GM18951 (cell line): ENCODE measurements around the gene CHST12.
"Not testable (repeated sequence)": the region's sequence is repeated elsewhere in the genome, so short reads cannot be mapped to it uniquely, and the experiment has no call there.

Source experiments
- POLR2A ChIP-seq: IDR thresholded peaks from 4 replicates; pipeline ENCODE4 v1.6.1; 2011; ENCODE audit warnings: mild to moderate bottlenecking; ENCODE audit not compliant: insufficient read length, insufficient read depth; ENCODE audit errors: extremely low read depth
- in situ Hi-C: fragments of 300-500 bp; cut with MboI; formaldehyde crosslinking; loops from one replicate; pipeline ENCODE4 v1.12.0; 2022; ENCODE audit warnings: low sequenced_read_pairs, mixed read lengths, inconsistent platforms; ENCODE audit not compliant: unreplicated experiment

Gene CHST12

GRCh38 chr7:2403718-2404648, 572 bp downstream of the CHST12 start:
- in situ Hi-C loops: no loop called here
- TF ChIP-seq POLR2A: no peak

GRCh38 chr7:2404714-2405119, 1.3 kb downstream of the CHST12 start:
- no peak for TF ChIP-seq POLR2A
- in situ Hi-C loops: no loop called here

DNA sequence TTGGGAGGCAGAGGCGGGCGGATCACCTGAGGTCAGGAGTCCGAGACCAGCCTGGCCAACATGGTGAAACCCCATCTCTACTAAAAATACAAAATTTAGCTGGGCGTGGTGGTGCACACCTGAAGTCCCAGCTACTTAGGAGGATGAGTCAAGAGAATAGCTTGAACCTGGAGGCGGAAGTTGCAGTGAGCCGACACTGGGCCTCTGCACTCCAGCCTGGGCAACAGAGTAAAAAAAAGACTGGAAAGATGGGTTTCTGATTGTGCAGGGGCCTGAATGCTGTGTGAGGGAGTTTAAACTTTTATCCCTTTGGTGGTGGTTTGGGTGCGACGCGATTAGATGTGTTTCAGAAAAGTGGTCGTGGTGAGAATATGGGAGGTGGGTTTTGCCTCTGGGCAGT, 1.8 kb downstream of the CHST12 start:
- TF ChIP-seq POLR2A: no peak
- in situ Hi-C loops: no loop called here

GRCh38 chr7:2405601-2406345, 2.4 kb downstream of the CHST12 start:
- TF ChIP-seq POLR2A: peak; percentile 50
- in situ Hi-C loops: no loop called here

- in situ Hi-C loops: no loop called here
Observed at GRCh38 chr7:2409745-2410414, 6.5 kb downstream of the CHST12 start.

GRCh38 chr7:2411049-2411448, 7.6 kb downstream of the CHST12 start:
- in situ Hi-C loops: no loop called here
- no peak for TF ChIP-seq POLR2A

More at GRCh38 chr7:2409745-2410414, 6.5 kb downstream of the CHST12 start:
- no peak for TF ChIP-seq POLR2A

GRCh38 chr7:2411815-2412586, 8.6 kb downstream of the CHST12 start:
- TF ChIP-seq POLR2A: no peak
- in situ Hi-C loops: no loop called here

DNA sequence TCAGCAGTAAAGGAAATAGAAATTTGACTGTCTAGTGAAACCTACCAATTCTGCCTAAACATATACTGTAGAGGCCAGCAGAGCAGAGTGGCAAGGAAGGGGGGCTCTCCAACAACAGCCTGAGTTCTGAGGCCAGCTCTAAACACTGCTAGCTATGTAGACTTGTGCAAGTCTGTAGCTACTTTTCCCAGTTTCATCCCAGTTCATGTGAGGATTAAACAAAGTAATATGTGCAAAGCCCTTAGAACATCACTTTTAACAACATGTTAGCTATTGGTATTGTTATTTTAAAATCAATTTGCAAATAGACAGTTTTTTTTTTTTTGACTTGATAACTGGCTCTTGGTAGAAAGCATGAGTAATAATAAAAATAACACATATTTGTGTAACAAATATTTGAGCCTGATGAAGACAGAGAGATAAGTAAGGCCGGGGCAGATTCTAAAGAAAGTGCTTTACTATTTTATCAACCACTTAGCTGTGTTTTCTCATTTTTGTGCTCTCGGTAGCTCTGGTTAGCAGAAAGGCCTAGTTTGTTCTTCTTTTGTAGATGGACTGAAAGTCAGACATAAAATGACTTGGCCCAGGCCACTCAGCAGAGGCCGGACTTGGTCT, 9.3 kb downstream of the CHST12 start:
- in situ Hi-C loops: no loop called here
- TF ChIP-seq POLR2A: no peak

DNA sequence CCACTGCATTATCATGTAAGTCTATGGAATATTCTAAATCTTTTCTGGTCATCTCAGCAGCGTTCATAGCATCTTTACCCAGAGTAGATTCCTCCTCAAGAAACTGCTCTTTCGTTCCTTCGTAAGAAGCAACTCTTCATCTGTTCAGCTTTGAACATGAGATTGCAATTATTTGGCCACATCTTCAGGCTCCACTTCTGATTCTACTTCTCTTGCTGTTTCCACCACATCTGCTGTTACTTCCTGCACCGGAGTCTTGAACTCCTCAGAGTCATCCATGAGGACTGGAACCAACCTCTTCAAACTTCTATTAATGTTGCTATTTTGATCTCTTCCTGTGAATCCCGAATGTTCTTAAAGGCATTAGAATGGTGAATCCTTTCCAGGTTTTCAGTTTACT, 12.7 kb downstream of the CHST12 start:
- TF ChIP-seq POLR2A: no peak
- in situ Hi-C loops: no loop called here

- in situ Hi-C loops: no loop called here
- TF ChIP-seq POLR2A: no peak
Observed at GRCh38 chr7:2416650-2417049, 13.2 kb downstream of the CHST12 start.

DNA sequence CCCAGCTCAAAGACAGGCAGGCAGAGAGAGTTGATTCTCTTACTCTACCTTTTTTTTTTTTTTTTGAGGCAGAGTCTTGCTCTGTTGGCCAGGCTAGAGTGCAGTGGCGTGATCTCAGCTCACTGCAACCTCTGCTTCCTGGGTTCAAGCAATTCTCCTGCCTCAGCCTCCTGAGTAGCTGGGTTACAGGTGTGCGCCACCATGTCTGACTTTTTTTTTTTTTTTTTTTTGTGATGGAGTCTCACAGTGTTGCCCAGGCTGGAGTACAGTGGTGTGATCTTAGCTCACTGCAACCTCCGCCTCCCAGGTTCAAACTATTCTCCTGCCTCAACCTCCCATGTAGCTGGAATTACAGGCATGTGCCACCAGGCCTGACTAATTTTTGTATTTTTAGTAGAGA, 13.8 kb downstream of the CHST12 start:
- in situ Hi-C loops: not testable (repeated sequence)

DNA sequence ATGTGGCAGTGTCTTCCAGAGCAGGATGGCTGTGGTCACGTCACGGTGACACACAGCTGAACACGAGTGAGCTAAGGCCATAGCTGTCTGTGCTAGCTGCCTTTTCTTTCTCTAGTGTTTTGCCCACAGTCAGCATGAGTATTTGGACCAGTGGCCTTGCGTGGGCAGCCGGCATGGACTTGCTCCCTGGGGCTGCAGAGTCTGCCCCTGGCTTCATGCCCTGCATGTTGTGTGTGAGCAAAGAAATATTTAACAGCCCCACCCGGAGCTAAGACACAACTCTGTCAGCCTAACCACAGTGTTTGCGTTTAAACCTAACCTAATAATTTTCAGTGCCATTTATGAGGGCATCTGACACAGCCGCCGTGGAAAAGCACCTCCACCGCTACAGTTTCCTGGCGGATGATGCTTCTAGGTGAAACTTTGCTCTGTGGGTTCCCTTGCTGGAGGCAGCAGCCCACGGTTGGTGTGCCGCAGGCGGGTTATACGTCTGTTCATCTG, 14.6 kb downstream of the CHST12 start:
- TF ChIP-seq POLR2A: no peak
- in situ Hi-C loops: no loop called here
